Measurements from ENCODE around the gene PDK1. TPM values are rescaled to one million over a fixed set of nuclear protein-coding genes. Genes with fewer than 3 reads are reported as not detected.

The PDK1 gene
- polyA plus RNA-seq, 3 donors: 5.4 to 10.3 (median 9.7) TPM

DNA sequence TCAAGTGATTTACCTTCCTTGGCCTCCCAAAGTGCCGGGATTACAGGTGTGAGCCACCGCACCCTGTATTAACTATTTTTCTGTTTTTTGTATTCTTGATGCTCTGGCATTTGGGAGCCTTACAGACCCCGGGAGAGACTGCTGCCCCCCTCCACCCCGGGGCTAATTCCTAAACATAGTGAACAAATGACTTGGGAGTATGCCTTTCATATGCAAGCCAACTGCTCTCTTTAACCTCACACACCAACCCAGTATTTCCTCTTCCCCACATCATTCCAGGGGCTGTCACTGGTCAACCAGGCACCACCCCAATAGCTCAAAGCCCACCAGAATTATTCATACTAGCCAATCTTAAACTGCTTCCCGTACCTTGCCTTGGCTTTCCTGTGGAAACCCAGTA is 79.7 kb downstream of the PDK1 start:
- H3K27ac Mint-ChIP-seq: no peak overlapping the region
- no peak overlapping the region for H3K4me3 ChIP-seq (replicated peaks in 1 of 3; ENCODE audit: low read depth in 2 of 3, low read length in 3 of 3)
- H3K79me2 ChIP-seq (ENCODE audit: insufficient read depth, low read length): no peaks in the 10 kb centered on the region
- H3K36me3 Mint-ChIP-seq: no peaks in the 10 kb centered on the region
- H3K9me3 ChIP-seq (replicated peaks in 1 of 2; ENCODE audit: control insufficient read depth in 1 of 2, insufficient read depth in 1 of 2, low read length in 2 of 2): no peaks in the 10 kb centered on the region
- peaks cover 0 to 4% (median 3%) of the 10 kb centered on the region in 3 donors for H3K27me3 Mint-ChIP-seq (ENCODE audit: low read depth in 3 of 3)
- H2AFZ ChIP-seq (ENCODE audit: insufficient read depth, low read depth, low read length, poor library complexity, severe bottlenecking): no peak overlapping the region
- no peaks in the 10 kb centered on the region for H3K4me1 Mint-ChIP-seq
- no peak overlapping the region for H3K4me3 Mint-ChIP-seq
- no peak overlapping the region for H3K27ac ChIP-seq (ENCODE audit: low read depth in 1 of 2, low read length in 2 of 2)
- no peak overlapping the region for H3K9ac ChIP-seq (ENCODE audit: insufficient read depth, low read length, poor library complexity, severe bottlenecking)
- H3K4me1 ChIP-seq (ENCODE audit: control insufficient read depth in 1 of 2, insufficient read depth in 2 of 2, low read length in 2 of 2): no peaks in the 10 kb centered on the region
- no peaks in the 10 kb centered on the region for H3K36me3 ChIP-seq (replicated peaks in 1 of 2; ENCODE audit: control insufficient read depth in 1 of 2, insufficient read depth in 2 of 2, low read length in 2 of 2)
- no peak for DNase-seq
- no peak overlapping the region for H3K4me2 ChIP-seq (replicated peaks; ENCODE audit: extremely low read depth, low read length, poor library complexity, severe bottlenecking)
- H3K27me3 ChIP-seq (ENCODE audit: control insufficient read depth in 2 of 2, insufficient read depth in 2 of 2, low read length in 2 of 2): no peaks in the 10 kb centered on the region
- TF ChIP-seq, protein P1, sequence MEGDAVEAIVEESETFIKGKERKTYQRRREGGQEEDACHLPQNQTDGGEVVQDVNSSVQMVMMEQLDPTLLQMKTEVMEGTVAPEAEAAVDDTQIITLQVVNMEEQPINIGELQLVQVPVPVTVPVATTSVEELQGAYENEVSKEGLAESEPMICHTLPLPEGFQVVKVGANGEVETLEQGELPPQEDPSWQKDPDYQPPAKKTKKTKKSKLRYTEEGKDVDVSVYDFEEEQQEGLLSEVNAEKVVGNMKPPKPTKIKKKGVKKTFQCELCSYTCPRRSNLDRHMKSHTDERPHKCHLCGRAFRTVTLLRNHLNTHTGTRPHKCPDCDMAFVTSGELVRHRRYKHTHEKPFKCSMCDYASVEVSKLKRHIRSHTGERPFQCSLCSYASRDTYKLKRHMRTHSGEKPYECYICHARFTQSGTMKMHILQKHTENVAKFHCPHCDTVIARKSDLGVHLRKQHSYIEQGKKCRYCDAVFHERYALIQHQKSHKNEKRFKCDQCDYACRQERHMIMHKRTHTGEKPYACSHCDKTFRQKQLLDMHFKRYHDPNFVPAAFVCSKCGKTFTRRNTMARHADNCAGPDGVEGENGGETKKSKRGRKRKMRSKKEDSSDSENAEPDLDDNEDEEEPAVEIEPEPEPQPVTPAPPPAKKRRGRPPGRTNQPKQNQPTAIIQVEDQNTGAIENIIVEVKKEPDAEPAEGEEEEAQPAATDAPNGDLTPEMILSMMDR (IDR thresholded peaks at IDR 0.05): no peak
- intact Hi-C loops (cut with micrococcal nuclease): no loop called here
- H4K20me1 ChIP-seq (ENCODE audit: insufficient read depth, low read length): no peaks in the 10 kb centered on the region
- H3K9me3 Mint-ChIP-seq: peaks cover 0 to 2% (median 0%) of the 10 kb centered on the region in 7 donors
- no CpG with 5 or more reads among the region's 5 CpGs for WGBS (ENCODE audit: insufficient coverage)

DNA sequence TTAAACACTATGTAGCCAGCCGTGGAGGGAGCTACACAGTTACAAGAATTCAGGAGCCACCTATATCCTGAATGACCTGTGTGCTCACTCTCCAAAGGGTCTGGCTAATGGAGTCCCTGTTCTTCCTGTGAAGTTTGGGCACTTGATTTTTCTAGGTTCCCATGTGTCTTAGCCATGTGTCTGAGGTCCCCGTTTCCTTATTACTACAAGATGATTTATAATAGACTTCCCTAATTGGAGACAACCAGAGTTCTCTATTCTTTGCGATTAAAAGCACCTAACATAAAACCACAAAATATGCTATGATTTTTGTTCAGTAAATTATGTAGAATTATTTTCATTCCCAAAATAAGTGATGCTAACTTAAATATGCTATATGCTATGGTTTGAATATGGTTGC is 83.4 kb downstream of the PDK1 start:
- H3K27me3 Mint-ChIP-seq (ENCODE audit: low read depth in 3 of 3): peaks cover 4 to 5% (median 5%) of the 10 kb centered on the region in 3 donors
- Histone ChIP-seq H3K27ac (ENCODE audit: low read depth in 1 of 2, low read length in 2 of 2) (no peak overlapping the region), H3K9me3 (replicated peaks in 1 of 2; ENCODE audit: control insufficient read depth in 1 of 2, insufficient read depth in 1 of 2, low read length in 2 of 2) (no peaks in the 10 kb centered on the region), H3K4me1 (ENCODE audit: control insufficient read depth in 1 of 2, insufficient read depth in 2 of 2, low read length in 2 of 2) (no peaks in the 10 kb centered on the region), H4K20me1 (ENCODE audit: insufficient read depth, low read length) (no peaks in the 10 kb centered on the region), H2AFZ (ENCODE audit: insufficient read depth, low read depth, low read length, poor library complexity, severe bottlenecking) (no peak overlapping the region), H3K4me3 (replicated peaks in 1 of 3; ENCODE audit: low read depth in 2 of 3, low read length in 3 of 3) (no peak overlapping the region), H3K4me2 (replicated peaks; ENCODE audit: extremely low read depth, low read length, poor library complexity, severe bottlenecking) (no peak overlapping the region), H3K9ac (ENCODE audit: insufficient read depth, low read length, poor library complexity, severe bottlenecking) (no peak overlapping the region), H3K79me2 (ENCODE audit: insufficient read depth, low read length) (no peaks in the 10 kb centered on the region), H3K27me3 (ENCODE audit: control insufficient read depth in 2 of 2, insufficient read depth in 2 of 2, low read length in 2 of 2) (no peaks in the 10 kb centered on the region), H3K36me3 (replicated peaks in 1 of 2; ENCODE audit: control insufficient read depth in 1 of 2, insufficient read depth in 2 of 2, low read length in 2 of 2) (no peaks in the 10 kb centered on the region)
- intact Hi-C loops (cut with micrococcal nuclease): no loop called here
- DNase-seq: no peak
- no peak overlapping the region for H3K27ac Mint-ChIP-seq
- H3K36me3 Mint-ChIP-seq: no peaks in the 10 kb centered on the region
- H3K9me3 Mint-ChIP-seq: peaks cover 0 to 7% (median 0%) of the 10 kb centered on the region in 7 donors
- no peak overlapping the region for H3K4me3 Mint-ChIP-seq
- H3K4me1 Mint-ChIP-seq: no peaks in the 10 kb centered on the region
- 18% methylated on average over 1 of the region's 3 CpGs for WGBS (ENCODE audit: insufficient coverage)
- TF ChIP-seq, protein P1 (IDR thresholded peaks at IDR 0.05): no peak

Measured in CD14-positive monocyte (primary cell).